ENCODE data around the gene TM2D1.

The TM2D1 gene

GRCh38 chr1:61724813-61725694, at the start of gene TM2D1:
Gene TM2D1 (minus strand): TSS chr1:61725141. CDS start chr1:61725120, 21 bp downstream.
- Mint-ChIP-seq H3K27ac (peak within 1 kb of the TSS; percentile 99), H3K9me3 (no peaks in the 10 kb centered on the region), H3K4me1 (peaks cover 23% of the 10 kb centered on the region), H3K4me3 (peak within 1 kb of the TSS; percentile 98), H3K27me3 (no peaks in the 10 kb centered on the region), H3K36me3 (peaks cover 7% of the 10 kb centered on the region)
- peak; percentile 98 for ATAC-seq

GRCh38 chr1:61770131-61770530, 45.2 kb upstream of the TM2D1 start:
- Mint-ChIP-seq H3K4me3 (no peak overlapping the region), H3K4me1 (no peaks in the 10 kb centered on the region), H3K27ac (no peak overlapping the region), H3K9me3 (no peaks in the 10 kb centered on the region), H3K27me3 (no peaks in the 10 kb centered on the region), H3K36me3 (peaks cover 26% of the 10 kb centered on the region)
- ATAC-seq = no peak

GRCh38 chr1:61757950-61758349, 33.0 kb upstream of the TM2D1 start:
- Mint-ChIP-seq H3K4me3 (no peak overlapping the region), H3K27ac (no peak overlapping the region), H3K27me3 (no peaks in the 10 kb centered on the region), H3K36me3 (no peaks in the 10 kb centered on the region), H3K4me1 (peaks cover 12% of the 10 kb centered on the region), H3K9me3 (no peaks in the 10 kb centered on the region)
- ATAC-seq = no peak

- Mint-ChIP-seq H3K27ac (no peak overlapping the region), H3K9me3 (no peaks in the 10 kb centered on the region), H3K36me3 (no peaks in the 10 kb centered on the region), H3K27me3 (no peaks in the 10 kb centered on the region), H3K4me3 (no peak overlapping the region), H3K4me1 (peaks cover 12% of the 10 kb centered on the region)
- no peak for ATAC-seq
Observed at GRCh38 chr1:61756773-61757172, 31.8 kb upstream of the TM2D1 start.

- peaks cover 12% of the 10 kb centered on the region for H3K4me1 Mint-ChIP-seq
- no peaks in the 10 kb centered on the region for H3K9me3 Mint-ChIP-seq
- no peaks in the 10 kb centered on the region for H3K36me3 Mint-ChIP-seq
- H3K27ac Mint-ChIP-seq = no peak overlapping the region
- ATAC-seq = no peak
- H3K27me3 Mint-ChIP-seq = no peaks in the 10 kb centered on the region
- no peak overlapping the region for H3K4me3 Mint-ChIP-seq
Observed at GRCh38 chr1:61754545-61754944, 29.6 kb upstream of the TM2D1 start.

- ATAC-seq = no peak
- Mint-ChIP-seq H3K4me3 (no peak overlapping the region), H3K27ac (no peak overlapping the region), H3K4me1 (peaks cover 12% of the 10 kb centered on the region), H3K9me3 (no peaks in the 10 kb centered on the region), H3K36me3 (no peaks in the 10 kb centered on the region), H3K27me3 (no peaks in the 10 kb centered on the region)
Observed at GRCh38 chr1:61753998-61754508, 29.1 kb upstream of the TM2D1 start.

GRCh38 chr1:61752921-61753389, 28.0 kb upstream of the TM2D1 start:
- no peak overlapping the region for H3K27ac Mint-ChIP-seq
- no peaks in the 10 kb centered on the region for H3K27me3 Mint-ChIP-seq
- H3K4me3 Mint-ChIP-seq = no peak overlapping the region
- no peaks in the 10 kb centered on the region for H3K36me3 Mint-ChIP-seq
- ATAC-seq = no peak
- peaks cover 12% of the 10 kb centered on the region for H3K4me1 Mint-ChIP-seq
- no peaks in the 10 kb centered on the region for H3K9me3 Mint-ChIP-seq

- Mint-ChIP-seq H3K36me3 (no peaks in the 10 kb centered on the region), H3K27ac (no peak overlapping the region), H3K4me1 (peaks cover 23% of the 10 kb centered on the region), H3K4me3 (no peak overlapping the region), H3K9me3 (no peaks in the 10 kb centered on the region), H3K27me3 (no peaks in the 10 kb centered on the region)
- no peak for ATAC-seq
Observed at GRCh38 chr1:61749574-61749973, 24.6 kb upstream of the TM2D1 start.

- Mint-ChIP-seq H3K36me3 (no peaks in the 10 kb centered on the region), H3K9me3 (no peaks in the 10 kb centered on the region), H3K27ac (no peak overlapping the region), H3K4me3 (no peak overlapping the region), H3K27me3 (no peaks in the 10 kb centered on the region), H3K4me1 (peaks cover 21% of the 10 kb centered on the region)
- no peak for ATAC-seq
Observed at GRCh38 chr1:61748566-61748965, 23.6 kb upstream of the TM2D1 start.

GRCh38 chr1:61746813-61747212, 21.9 kb upstream of the TM2D1 start:
- no peaks in the 10 kb centered on the region for H3K36me3 Mint-ChIP-seq
- no peak for ATAC-seq
- H3K27ac Mint-ChIP-seq = peak overlapping the region; percentile 6
- no peaks in the 10 kb centered on the region for H3K9me3 Mint-ChIP-seq
- no peaks in the 10 kb centered on the region for H3K27me3 Mint-ChIP-seq
- H3K4me3 Mint-ChIP-seq = no peak overlapping the region
- H3K4me1 Mint-ChIP-seq = peaks cover 29% of the 10 kb centered on the region

GRCh38 chr1:61743716-61744580, 19.0 kb upstream of the TM2D1 start:
- Mint-ChIP-seq H3K4me1 (peaks cover 35% of the 10 kb centered on the region), H3K36me3 (no peaks in the 10 kb centered on the region), H3K9me3 (no peaks in the 10 kb centered on the region), H3K27me3 (no peaks in the 10 kb centered on the region), H3K27ac (peak overlapping the region; percentile 80), H3K4me3 (peak overlapping the region; percentile 78)
- ATAC-seq = no peak

- Mint-ChIP-seq H3K9me3 (no peaks in the 10 kb centered on the region), H3K27me3 (no peaks in the 10 kb centered on the region), H3K4me1 (peaks cover 35% of the 10 kb centered on the region), H3K27ac (peak overlapping the region; percentile 80), H3K36me3 (no peaks in the 10 kb centered on the region), H3K4me3 (peak overlapping the region; percentile 78)
- ATAC-seq = no peak
Observed at GRCh38 chr1:61743431-61743705, 18.4 kb upstream of the TM2D1 start.

GRCh38 chr1:61742620-61743430, 17.9 kb upstream of the TM2D1 start:
- no peaks in the 10 kb centered on the region for H3K36me3 Mint-ChIP-seq
- peaks cover 35% of the 10 kb centered on the region for H3K4me1 Mint-ChIP-seq
- peak overlapping the region; percentile 80 for H3K27ac Mint-ChIP-seq
- no peaks in the 10 kb centered on the region for H3K9me3 Mint-ChIP-seq
- ATAC-seq = peak; percentile 85
- H3K4me3 Mint-ChIP-seq = peak overlapping the region; percentile 90
- no peaks in the 10 kb centered on the region for H3K27me3 Mint-ChIP-seq

- Mint-ChIP-seq H3K9me3 (no peaks in the 10 kb centered on the region), H3K36me3 (no peaks in the 10 kb centered on the region), H3K27me3 (no peaks in the 10 kb centered on the region), H3K4me3 (peak within 1 kb of the TSS; percentile 90), H3K4me1 (peaks cover 29% of the 10 kb centered on the region), H3K27ac (peak within 1 kb of the TSS; percentile 80)
- peak; percentile 95 for ATAC-seq
Observed at GRCh38 chr1:61741711-61742619, 17.0 kb upstream of the TM2D1 start, which contains the start of gene PATJ. Gene PATJ (plus strand): TSS chr1:61742480. CDS start chr1:61762893, 20,413 bp downstream.
